Stimulated activated CD4-positive, alpha-beta T cell treated with anti-CD3 and anti-CD28 coated beads, Interleukin-15, amount 100 ng/mL, for 48 hours (primary cell): Measurements from ENCODE around the gene SFT2D3.
"Not testable (repeated sequence)": the region's sequence is repeated elsewhere in the genome, so short reads cannot be mapped to it uniquely, and the experiment has no call there.

Experiments
- DNase-seq, 2 donors: peaks; one replicate each; pipeline ENCODE4 v3.0.0-alpha.2; 2020; ENCODE audit warnings: low read depth in 2 of 2

The SFT2D3 gene

GRCh38 chr2:127740665-127741288, 39.5 kb downstream of the SFT2D3 start:
- no peak for DNase-seq

DNA sequence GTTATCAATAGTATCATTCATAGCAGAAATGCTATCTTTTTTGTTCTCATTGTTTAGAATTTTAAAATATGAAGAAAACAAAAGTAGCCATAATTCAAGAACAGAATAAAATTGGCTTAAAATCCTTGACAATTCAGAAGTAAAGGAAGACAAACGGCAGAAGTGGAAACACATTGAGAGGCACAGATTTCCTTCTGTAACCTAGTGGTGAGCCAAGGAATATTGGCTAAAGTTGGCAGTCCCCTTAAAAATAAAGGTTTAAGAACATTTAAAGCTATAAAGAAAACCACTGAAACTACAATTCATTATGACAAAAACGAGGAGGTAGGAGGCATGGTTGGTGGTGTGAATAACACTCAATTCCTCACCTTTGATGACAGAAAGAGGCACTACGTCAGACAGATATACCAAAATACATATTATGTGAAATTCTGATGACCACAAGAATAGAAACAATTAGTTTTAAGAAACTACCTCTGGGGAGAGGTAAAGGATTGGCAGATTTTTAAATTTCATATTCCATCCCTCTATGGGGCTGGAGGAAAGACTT, 42.3 kb downstream of the SFT2D3 start:
- no peak for DNase-seq

DNA sequence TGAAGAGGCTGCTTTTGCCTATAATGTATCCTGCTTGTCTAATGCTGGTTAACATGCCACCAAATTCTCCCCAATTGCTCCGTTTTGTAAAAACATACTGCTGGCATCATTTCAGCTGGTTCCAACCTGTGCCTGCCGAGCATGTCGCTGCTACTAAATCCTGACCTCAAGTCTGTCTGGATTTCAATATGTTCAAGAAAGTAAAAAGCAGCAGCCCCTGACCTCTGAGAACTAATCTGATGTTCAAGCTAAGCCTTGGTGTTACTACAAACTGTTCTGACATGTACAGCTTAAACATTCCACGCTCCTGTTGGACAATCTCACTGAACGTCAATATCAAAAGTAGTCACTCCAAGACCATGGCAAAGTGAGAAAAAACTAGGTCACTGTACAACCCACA, 46.3 kb downstream of the SFT2D3 start:
- DNase-seq, result no peak

GRCh38 chr2:127749537-127749936, 48.2 kb downstream of the SFT2D3 start:
- not testable (repeated sequence) for DNase-seq

GRCh38 chr2:127753374-127753773, 52.1 kb downstream of the SFT2D3 start:
- DNase-seq, result no peak

GRCh38 chr2:127754186-127754585, 52.9 kb downstream of the SFT2D3 start:
- no peak for DNase-seq
